DMS79 treated with DMSO at 0.1 percent for 48 hours (cell line): ENCODE data around the gene NLRP9.

Source experiments
- DNase-seq: peaks from one replicate; lab custom pipeline; 2025; lab: John Stamatoyannopoulos, UW

Gene NLRP9

DNA sequence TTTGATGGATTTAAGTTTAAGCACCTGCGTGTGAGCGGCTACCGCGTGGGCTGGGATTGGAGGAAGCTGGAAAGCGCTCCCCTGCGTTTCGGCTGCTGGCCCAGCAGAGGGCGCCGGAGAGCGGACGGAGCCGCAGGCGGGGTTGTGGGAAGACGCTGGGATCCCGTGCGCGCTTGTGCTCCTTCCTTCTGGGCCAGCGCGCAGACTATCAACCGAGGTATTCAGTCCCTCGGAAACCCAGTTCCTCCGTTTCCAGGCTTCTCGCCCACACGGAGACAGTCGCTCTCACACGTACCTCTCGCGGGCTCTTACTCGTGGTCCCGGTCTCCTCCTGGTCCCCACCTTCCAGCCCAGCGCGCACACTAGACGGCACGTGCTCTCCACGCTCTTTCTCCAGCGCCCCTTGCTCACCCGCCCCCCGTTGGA lies 34.4 kb downstream of the NLRP9 start:
- DNase-seq = no peak

DNA sequence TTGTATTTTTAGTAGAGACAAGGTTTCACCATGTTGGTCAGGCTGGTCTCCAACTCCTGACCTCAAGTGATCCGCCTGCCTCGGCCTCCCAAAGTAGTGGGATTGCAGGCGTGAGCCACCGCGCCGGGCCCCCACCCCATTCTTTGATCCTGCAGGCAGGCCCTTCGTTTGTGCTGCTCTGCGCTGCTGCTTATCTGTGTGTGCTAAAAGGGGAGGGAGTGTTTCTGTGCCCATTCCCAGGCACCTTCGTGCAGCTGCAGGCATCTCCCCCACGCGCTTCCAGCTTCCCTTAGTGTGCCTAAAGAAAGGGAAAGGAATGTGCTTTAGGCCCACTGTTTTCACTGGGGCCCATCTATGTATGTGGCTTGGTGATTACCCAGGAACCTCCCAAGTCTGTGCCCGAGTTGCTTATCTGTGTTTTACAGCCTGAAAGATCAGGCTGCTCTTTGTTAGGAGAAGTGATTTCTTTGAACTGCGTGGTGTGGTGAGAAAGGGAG lies 36.0 kb downstream of the NLRP9 start:
- DNase-seq = no peak

DNA sequence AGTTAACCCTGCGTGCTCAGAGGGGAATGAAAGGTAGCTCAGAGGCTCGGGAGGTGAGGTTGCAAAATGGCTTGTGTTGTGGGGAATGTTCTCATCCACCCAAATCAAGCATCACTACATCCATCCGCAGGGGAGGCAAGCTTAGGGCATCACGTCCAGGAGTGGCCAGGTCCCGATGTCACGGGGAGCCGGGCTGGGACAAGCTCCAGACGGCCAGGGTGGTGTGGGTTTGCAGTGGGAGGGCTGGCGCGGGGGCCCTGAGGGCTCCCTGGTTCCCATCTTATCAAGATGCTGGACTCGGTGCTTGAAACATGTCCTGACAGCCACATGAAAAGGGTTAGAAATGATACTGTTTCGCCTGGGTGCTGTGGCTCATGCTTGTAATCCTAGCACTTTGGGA lies 37.4 kb downstream of the NLRP9 start:
- no peak for DNase-seq

DNA sequence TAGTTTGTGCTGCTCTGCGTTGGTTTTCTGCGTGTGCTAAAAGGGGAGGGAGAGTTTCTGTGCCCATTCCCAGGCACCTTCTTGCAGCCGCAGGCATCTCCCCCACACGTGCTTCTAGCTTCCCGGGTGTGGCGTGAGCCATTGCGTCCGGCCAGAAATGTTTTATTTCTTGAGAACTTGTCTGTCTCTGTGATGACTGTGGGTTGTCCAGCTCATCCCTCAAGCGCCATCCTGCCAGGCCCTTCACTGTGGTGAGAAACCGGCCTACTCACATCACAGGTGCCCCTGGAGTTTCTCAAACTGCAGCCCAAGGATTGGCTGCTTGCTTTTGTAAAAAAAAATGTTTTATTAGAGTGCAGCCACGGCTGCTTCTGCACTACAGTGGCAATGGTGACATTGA lies 39.0 kb downstream of the NLRP9 start:
- no peak for DNase-seq

DNA sequence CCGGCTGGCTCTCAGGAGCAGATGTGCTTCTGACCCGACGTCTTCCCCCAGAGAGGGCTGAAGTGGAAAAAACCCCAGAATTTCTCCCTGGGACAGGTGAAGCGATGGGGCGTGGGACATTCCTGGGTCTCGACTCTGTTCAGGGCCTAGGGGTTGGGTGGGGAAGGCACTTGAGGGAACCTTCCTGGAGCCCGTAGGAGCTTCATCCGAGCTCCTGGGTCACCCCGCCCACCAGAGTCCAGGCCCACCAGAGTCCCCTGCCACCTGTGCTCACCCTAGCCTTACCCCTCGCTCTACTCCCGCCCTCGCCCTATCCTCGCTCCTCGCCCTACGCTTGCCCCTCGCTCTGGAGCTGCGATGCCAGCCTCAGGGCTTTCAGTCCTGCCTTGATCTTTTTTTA lies 39.9 kb downstream of the NLRP9 start:
- no peak for DNase-seq

DNA sequence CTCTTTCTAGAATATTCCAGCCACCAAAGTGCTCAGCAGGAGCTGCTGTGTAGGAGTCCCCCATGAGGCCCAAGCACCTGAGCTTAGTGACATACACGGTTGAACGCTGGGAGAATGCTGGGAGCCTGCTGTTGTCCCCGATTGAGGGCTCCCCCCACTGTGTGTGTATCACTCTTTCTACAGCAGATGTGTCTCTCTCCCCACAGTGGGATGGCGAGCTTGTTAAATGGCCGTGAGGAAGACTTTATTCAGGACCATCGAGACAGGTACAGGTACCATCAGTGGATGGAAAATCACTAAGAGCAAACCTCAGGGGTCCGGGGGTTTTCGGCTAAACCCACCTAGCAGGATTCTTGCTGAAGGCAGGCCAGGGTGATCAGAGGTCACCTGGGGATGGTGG lies 40.5 kb downstream of the NLRP9 start:
- DNase-seq = no peak

DNA sequence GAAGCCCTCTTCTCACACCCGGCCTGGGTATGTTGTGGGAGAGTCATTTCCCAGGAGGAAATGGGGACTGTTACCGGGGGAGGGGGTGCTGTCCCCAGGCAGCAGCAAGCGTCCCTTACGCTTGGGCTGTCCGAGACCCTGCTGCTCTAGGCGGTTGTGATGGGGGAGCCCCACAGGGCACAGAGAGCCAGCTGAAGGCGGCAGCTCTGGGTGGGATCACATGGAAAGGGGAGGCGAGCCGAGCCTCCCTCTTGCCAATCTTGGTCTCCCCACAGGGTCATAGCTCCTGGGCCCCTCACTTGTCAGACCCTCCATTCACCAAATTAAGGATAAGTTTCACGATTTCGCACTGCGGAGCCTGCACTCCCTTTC lies 41.1 kb downstream of the NLRP9 start:
- no peak for DNase-seq

DNA sequence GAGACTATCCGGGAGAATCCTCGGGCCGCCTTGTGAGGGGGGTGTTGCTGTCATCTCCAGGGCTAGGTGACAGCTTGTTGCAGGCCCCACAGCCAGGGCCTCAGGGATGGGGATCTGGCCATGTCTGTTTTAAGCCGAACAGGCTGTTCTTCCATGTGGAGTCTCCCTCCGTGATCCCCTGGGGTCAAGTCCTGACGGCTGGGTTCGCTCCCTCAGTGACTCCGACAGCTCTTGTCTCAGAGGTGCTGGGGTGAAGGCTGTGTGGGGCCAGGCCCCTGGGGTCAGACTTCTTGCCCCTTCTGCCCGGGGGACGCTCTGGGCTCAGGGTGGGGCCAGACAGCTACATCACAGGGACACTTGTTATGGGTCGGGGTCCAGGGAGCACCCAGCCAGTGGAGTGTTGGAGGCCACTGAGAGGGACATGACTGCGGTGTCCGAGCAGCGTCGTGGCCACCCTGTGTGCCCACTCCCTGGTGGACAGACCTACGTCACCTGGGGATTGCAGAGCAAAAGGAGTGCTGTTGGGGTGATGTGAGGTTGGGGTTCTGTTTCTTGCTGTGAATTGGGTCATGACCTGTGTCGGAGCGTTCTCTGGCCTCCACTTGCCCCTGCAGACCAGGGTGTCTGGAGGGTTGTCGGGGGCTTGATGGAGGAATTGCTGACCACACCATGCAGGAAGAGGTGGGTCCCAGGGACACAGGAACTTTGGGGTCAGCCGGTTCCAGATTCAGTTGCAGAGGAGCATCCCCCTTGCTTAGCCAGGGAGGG lies 41.7 kb downstream of the NLRP9 start:
- no peak for DNase-seq

DNA sequence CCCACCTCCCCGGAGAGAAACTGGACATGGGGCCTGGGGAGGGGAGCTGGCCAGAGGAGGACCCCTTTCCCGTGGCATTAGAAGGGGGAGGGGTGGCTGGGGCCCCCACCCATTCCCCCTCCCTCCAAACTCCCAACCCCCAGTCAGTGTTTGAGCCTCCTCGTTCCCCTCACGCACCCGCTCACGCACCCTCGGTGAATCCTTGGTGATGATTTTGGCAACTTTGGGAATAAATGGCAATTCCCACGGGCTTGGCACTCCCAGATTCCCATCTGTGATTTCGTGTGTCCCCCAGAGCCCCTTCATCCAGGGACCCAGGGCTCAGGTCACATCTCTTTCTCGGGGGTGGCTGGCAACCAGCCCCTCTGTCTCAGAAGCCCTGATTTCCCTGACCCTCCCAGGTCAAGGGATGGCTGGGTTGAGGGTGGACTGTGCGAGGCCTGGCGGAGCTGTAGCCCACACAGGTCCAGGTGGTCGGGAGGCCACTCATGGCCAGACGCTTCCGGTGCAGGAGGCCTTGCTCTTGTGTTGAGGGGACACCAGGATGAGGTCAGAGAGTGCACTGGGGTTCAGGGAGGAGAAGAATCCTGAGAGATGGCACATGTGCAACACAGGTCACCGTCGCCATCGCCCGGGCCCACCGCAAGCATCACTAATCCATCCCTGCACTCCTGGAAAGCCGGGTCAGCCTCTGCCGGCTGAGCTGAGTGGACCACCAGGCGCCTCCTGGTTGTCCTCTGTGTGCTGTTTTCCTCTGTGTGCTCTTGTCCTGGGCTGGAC lies 42.5 kb downstream of the NLRP9 start:
- no peak for DNase-seq

DNA sequence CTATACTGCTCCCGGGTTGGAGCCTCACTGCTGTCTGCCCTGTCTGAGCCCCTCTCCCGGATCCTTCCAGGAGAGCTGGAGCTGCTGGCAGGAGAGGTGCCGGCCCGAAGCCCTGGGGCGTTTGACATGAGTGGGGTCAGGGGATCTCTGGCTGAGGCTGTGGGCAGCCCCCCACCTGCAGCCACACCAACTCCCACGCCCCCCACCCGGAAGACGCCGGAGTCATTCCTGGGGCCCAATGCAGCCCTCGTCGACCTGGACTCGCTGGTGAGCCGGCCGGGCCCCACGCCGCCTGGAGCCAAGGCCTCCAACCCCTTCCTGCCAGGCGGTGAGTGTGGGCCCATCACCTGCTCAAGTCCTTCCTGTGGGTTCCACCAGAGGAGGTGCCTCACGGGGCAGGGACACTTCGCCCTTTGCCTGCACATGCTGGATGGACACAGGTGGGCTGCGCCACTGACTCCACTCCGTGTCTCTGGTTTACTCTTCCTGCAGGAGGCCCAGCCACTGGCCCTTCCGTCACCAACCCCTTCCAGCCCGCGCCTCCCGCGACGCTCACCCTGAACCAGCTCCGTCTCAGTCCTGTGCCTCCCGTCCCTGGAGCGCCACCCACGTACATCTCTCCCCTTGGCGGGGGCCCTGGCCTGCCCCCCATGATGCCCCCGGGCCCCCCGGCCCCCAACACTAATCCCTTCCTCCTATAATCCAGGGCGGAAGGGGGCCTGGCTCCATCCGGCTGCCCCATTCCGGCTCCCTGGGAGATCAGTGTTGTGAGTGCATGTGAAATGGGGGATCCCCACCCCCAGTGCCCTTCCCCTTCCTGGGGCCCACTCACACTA lies 43.3 kb downstream of the NLRP9 start:
- no peak for DNase-seq

DNA sequence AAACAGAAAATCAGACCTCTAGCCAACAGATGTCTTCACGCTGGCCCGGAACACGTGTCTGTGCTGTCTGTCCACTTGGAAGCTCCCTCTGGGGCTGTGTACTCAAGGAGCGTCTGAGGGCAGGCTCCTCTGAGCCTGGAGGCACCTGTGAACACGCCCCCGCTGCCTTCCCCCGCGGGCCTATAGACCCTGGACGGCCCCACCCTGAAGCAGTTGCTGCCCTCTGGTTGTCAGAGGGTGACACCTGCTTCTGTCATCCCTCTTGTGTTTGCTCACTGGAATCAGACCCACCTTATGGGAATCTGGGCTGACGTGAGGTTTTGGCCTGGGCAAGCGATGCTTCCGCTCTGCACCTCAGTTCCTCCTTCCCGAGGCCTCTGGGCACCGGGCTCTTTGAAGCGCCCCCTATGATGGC lies 44.0 kb downstream of the NLRP9 start:
- DNase-seq = no peak

DNA sequence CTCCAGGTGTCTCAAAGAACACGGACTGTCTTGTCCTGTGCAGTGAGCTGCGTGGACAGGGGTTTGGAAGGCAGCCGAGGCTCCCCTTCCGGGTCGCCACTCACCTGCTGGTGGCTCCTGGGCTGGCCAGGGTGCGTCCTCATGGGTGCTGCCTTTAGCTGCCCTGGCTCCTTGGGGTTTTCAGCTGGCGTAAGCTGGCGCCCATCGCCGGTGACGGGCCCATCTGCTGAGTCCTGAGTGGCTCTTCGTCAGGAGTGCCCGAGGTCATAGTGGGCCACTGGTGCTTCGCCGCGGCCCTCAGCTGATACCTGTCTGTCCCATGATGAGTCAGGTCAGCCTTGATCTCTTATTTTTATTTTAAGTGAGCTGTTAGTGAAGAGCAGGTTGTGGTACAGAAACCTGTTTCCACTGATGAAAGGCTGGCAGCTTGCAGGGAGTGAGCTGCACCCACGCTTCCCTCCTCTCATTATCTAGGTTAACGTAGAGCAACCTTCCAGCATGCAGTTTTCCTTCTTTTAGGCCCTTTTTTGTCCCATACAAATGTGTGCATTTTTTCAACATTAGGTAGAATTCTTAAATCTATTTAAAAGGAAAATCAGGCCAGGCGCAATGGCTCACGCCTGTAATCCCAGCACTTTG lies 44.7 kb downstream of the NLRP9 start:
- DNase-seq = no peak

DNA sequence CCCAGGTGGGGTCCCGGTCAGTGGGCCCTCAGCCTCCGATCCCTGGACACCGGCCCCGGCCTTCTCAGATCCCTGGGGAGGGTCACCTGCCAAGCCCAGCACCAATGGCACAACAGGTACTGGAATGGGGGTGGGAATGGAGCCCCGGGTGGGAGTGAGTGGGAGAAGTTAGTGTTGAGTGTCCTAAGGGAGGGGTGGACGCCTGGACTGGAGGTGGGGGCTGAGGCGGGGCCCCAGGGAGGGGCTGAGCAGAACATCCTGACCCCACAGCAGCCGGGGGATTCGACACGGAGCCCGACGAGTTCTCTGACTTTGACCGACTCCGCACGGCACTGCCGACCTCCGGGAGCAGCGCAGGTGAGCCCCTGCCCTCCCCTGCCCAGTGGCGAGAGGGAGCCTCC lies 45.5 kb downstream of the NLRP9 start:
- no peak for DNase-seq

DNA sequence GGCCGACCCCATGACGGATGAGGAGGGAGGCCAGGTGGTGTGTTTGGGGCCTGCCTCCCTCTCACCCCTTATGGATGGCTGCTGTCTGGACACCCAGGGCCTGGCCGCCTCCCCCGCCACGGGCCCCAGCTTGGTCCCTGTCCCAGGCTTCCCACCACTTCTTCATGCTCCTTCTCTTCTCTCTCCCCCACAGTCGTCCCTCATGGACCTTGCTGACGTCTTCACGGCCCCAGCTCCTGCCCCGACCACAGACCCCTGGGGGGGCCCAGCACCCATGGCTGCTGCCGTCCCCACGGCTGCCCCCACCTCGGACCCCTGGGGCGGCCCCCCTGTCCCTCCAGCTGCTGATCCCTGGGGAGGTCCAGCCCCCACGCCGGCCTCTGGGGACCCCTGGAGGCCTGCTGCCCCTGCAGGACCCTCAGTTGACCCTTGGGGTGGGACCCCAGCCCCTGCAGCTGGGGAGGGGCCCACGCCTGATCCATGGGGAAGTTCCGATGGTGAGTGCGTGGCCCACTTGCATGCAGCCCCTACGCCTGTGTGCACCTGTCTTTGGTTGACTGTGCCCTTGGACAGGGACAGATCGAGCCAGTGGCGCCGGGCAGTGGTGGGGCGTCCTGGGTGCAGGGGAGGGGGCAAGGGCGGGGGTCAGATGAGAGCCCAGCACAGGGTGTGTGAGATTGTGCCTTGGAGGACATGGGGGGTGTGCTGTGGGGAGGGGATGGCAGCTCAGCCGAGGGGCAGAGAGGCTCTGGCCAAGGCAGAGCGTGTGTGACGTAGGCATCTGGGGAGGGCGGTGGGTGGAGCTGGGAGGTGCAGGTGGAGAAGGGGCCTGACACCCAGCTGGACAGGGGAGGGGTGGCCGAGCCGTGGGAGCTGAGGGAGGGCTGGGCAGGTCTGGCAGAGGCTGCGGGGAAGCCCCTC lies 46.4 kb downstream of the NLRP9 start:
- no peak for DNase-seq

DNA sequence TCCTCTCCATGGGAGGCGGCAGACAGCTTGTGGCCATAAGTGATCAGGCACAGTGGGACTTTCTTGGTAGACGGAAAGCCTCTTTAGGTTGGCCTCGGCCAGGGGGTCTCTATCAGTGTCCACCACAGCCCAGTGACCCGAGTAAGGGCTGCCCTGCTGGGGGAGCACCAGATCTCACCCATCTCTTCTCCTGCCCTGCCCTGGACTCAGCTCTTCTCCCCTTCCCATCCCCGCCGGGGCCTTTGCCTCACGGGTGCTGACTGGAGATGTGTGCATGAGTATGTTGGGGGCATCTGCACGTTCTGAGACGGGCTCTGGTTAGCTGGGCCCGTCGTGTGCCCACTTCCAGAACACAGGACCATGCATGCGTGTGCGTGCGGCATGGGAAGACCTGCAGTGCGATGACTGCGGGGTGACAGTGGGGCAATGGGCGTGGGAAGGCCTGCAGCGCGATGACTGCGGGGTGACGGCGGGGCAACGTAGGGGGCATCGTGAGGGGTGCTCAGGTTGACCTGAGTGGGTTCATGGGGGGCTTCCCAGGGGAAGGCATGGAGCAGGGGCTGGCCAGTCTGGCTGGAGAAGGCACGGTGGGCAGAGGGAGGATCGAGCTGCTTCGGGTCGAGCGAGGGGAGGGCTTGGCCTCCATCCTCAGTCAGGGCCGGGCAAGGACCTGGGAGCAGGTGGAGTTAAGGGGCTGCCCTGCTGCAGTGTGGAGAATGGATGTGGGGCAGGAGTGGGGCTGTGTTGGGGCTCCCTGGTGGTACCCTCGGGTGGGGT lies 47.2 kb downstream of the NLRP9 start:
- DNase-seq = no peak

DNA sequence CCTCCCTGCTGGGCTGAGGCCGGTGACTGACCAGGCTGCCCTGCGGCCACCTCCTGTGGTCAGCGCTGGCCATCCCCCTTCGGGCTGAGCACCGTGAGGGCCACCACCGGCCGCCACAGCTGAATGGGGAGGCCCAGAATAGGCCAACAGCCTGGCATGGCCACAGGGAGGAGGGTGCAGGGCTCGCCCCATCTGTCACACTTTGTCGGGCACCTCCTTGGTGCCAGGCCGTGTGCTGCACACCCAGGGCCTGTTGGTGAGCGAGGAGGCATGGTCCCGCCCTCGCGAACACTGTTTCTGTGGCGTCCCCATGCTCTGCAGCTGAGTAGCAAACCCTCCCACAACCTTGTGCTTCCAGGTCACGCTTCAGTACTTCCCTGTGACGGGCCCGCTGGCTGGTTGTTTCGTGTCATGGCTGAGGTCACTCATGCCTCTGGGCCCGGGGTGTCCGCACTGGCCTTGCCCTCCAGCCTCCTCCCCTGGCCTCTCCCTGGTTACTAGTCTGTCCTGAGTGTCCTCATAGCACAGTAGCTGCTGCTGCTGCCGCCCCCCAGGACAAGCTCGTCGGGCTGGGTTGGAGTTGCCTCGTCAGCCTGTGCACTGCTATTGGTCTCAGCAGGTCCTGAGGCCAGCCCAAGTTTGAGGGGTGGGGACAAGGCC lies 48.0 kb downstream of the NLRP9 start:
- DNase-seq = no peak

DNA sequence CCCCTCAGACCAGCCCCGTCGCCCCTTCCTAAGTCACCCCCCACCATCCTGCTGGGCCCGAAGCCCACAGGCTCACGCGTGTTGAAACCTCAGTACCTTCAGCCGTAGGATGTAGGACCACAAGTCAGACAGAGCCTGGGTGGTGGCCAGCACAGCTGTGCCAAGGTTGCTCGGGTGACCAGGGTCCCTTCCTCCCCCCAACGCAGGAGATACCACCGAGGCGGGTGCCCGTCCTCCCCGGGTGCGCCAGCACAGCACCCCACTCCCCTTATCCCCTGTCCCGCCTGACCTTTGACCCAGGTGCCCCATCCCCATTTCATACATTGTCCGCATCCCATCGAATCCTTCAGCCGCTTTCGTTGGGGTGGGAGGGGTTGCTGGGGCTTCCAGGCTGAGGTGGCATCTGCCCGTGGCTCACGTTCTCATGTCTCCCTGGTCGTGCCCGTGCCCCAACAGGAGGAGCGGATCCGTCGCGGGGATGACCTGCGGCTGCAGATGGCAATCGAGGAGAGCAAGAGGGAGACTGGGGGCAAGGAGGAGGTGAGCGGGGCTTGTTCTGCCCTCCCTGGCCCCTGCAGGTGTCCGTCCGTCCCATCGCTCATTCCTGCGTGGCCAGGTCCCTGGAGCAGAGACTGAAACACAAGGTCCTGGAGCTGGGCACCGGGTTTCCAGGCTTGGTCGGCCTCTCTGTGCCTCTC lies 48.6 kb downstream of the NLRP9 start:
- DNase-seq = no peak

DNA sequence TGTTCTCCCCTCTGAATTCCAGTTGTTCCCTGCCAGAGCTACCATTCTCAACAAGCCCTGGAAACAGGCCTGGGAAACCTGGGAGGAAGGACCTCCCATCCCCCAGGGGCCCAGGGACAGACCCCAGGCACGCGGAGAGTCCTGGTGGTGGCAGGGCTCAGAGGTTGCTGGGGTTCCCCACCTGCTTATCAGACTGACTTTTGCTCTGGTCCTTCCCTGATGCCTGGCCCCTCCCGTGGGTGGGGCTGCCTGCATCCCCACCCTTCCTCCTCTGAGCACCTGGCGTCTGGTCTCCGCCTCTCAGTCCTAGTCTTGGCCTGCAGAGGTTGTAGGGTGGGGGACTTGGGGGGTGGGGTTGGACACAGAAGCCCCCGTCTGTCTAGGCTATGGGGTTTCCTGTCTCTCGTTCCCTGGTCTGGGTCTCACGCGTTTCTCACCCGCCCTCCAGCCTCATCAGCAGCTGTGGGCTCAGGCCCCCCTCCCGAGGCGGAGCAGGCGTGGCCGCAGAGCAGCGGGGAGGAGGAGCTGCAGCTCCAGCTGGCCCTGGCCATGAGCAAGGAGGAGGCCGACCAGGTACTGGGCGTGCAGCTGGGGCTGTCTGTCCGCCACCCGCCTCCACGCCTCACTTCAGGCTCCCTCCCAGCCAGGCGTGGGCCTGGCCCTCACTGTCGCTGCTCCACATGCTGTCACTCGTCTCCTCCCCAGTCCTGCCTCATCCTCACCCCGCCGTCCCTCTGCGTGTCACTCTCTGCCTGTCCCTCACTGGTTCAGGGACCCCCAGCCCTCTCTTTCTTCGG lies 49.6 kb downstream of the NLRP9 start:
- no peak for DNase-seq
